OCI-LY1 (cell line): ENCODE measurements around the gene C19orf47.

Experiments used
- H2AFZ ChIP-seq: fragments of 200-600 bp; sonication (generic), shearing (Covaris generic); 2 replicates; pipeline ENCODE4 v1.6.0; 2014; ENCODE audit warnings: antibody characterized with exemption, mild to moderate bottlenecking, low read length
- H3F3A ChIP-seq: fragments of 200-600 bp; sonication (generic), shearing (Covaris generic); 2 replicates; pipeline ENCODE4 v1.6.0; 2014; ENCODE audit warnings: mild to moderate bottlenecking, antibody characterized with exemption, low read length, moderate library complexity; ENCODE audit not compliant: insufficient read depth
- H3K27ac ChIP-seq: fragments of 200-600 bp; sonication (generic); 2 replicates; pipeline ENCODE4 v1.5.1; 2014; ENCODE audit warnings: low read length, mixed run types, mild to moderate bottlenecking, low read depth; ENCODE audit not compliant: poor library complexity, severe bottlenecking
- H3K27me3 ChIP-seq: fragments of 200-600 bp; sonication (generic); 2 replicates; pipeline ENCODE4 v1.6.0; 2014; ENCODE audit warnings: antibody characterized with exemption, mild to moderate bottlenecking, low read length, moderate library complexity; ENCODE audit not compliant: insufficient read depth
- H3K36me3 ChIP-seq: fragments of 200-600 bp; sonication (generic); 2 replicates; pipeline ENCODE4 v1.6.1; 2014; ENCODE audit warnings: mild to moderate bottlenecking, antibody characterized with exemption, low read length, moderate library complexity, mixed read lengths; ENCODE audit not compliant: insufficient read depth
- H3K4me1 ChIP-seq: fragments of 200-600 bp; sonication (generic); 2 replicates; pipeline ENCODE4 v1.5.1; 2014; ENCODE audit warnings: mild to moderate bottlenecking, low read length, moderate library complexity; ENCODE audit not compliant: insufficient read depth, severe bottlenecking
- H3K4me2 ChIP-seq: fragments of 200-600 bp; sonication (generic), shearing (Covaris generic); 2 replicates; pipeline ENCODE4 v1.6.1; 2014; ENCODE audit warnings: low read length
- H3K4me3 ChIP-seq: fragments of 200-600 bp; sonication (generic); 2 replicates; pipeline ENCODE4 v1.5.1; 2014; ENCODE audit warnings: low read length, low read depth, mild to moderate bottlenecking, mixed read lengths; ENCODE audit not compliant: poor library complexity, severe bottlenecking
- H3K79me2 ChIP-seq: fragments of 200-600 bp; shearing (Covaris generic); 2 replicates; pipeline ENCODE4 v1.6.1; 2016; ENCODE audit warnings: mixed run types, low read length, mixed read lengths; ENCODE audit not compliant: insufficient read depth
- H3K9ac ChIP-seq: fragments of 200-600 bp; sonication (generic), shearing (Covaris generic); 2 replicates; pipeline ENCODE4 v1.6.1; 2014; ENCODE audit warnings: mild to moderate bottlenecking, low read length, mixed read lengths
- H3K9me2 ChIP-seq: fragments of 200-600 bp; sonication (generic), shearing (Covaris generic); 2 replicates; pipeline ENCODE4 v1.6.1; 2014; ENCODE audit warnings: low read depth, mild to moderate bottlenecking, low read length, mixed read lengths
- H3K9me3 ChIP-seq: fragments of 200-600 bp; shearing (Covaris generic); 2 replicates; pipeline ENCODE4 v1.6.1; 2014; ENCODE audit warnings: low read length, mixed read lengths
- H4K20me1 ChIP-seq: fragments of 200-600 bp; sonication (generic), shearing (Covaris generic); 2 replicates; pipeline ENCODE4 v1.6.0; 2016; ENCODE audit warnings: mild to moderate bottlenecking, low read length; ENCODE audit not compliant: insufficient read depth
- EZH2 ChIP-seq: fragments of 200-600 bp; sonication (generic), shearing (Covaris generic); IDR thresholded peaks from 2 replicates; pipeline ENCODE4 v1.8.0; 2017; ENCODE audit warnings: borderline replicate concordance, mixed run types, mild to moderate bottlenecking, antibody characterized with exemption, low read length, moderate library complexity, mixed read lengths
- TF ChIP-seq, protein P1 (sequence below): fragments of 200-600 bp; sonication (generic), shearing (Covaris generic); IDR thresholded peaks from 2 replicates; pipeline ENCODE4 v1.5.1; 2017; ENCODE audit warnings: mild to moderate bottlenecking, antibody characterized with exemption, low read length, moderate library complexity, mixed read lengths

The C19orf47 gene

DNA sequence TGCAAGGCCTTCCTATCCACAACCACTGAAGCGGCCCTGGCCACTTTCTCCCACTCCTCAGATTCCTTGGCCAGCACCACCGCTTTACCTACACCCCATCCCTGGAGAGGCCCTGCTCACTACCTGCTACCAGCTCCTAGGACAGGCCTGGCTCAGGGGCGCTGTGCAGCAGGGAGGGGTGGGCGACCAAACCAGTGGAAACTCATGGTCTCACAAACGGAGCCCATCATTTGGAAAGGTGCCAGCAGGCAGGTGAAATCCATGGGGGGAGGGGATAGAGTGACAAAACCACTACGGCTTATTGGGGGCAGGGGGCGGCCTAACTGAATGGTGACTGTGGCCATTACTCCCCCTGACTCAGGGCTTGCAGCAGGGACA lies 27.6 kb downstream of the C19orf47 start:
- no peaks in the 10 kb centered on the region for H3K9me3 ChIP-seq
- no peak overlapping the region for H3K9ac ChIP-seq
- H3K36me3 ChIP-seq: peaks cover 62% of the 10 kb centered on the region
- TF ChIP-seq, protein P1, sequence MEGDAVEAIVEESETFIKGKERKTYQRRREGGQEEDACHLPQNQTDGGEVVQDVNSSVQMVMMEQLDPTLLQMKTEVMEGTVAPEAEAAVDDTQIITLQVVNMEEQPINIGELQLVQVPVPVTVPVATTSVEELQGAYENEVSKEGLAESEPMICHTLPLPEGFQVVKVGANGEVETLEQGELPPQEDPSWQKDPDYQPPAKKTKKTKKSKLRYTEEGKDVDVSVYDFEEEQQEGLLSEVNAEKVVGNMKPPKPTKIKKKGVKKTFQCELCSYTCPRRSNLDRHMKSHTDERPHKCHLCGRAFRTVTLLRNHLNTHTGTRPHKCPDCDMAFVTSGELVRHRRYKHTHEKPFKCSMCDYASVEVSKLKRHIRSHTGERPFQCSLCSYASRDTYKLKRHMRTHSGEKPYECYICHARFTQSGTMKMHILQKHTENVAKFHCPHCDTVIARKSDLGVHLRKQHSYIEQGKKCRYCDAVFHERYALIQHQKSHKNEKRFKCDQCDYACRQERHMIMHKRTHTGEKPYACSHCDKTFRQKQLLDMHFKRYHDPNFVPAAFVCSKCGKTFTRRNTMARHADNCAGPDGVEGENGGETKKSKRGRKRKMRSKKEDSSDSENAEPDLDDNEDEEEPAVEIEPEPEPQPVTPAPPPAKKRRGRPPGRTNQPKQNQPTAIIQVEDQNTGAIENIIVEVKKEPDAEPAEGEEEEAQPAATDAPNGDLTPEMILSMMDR: no peak
- TF ChIP-seq EZH2: no peak
- H3K9me2 ChIP-seq: no peaks in the 10 kb centered on the region
- H3K4me3 ChIP-seq: no peak overlapping the region
- no peaks in the 10 kb centered on the region for H4K20me1 ChIP-seq
- H3K4me2 ChIP-seq: no peak overlapping the region
- no peaks in the 10 kb centered on the region for H3K27me3 ChIP-seq
- H3F3A ChIP-seq: no peaks in the 10 kb centered on the region
- H2AFZ ChIP-seq: no peak overlapping the region
- no peak overlapping the region for H3K27ac ChIP-seq
- H3K79me2 ChIP-seq: no peaks in the 10 kb centered on the region
- H3K4me1 ChIP-seq: no peaks in the 10 kb centered on the region

DNA sequence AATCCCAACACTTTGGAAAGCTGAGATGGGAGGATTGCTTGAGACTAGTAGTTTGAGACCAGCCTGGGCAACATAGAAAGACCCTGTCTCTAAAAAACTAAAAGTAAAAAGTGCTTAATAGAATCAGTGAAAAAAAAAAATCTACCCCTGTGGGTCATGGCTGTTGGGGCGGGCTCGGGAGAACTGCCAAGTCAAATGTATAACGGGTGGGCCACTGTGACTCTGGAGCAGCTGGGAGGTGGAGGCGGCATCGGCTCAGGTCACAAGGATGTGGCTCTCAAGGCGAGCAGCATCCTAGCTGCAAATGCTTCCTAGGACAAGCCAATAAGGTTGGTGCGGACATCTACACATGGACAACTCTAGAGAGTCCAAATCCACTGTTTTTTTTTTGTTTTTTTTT lies 30.9 kb downstream of the C19orf47 start:
- Histone ChIP-seq H3K9me3 (no peaks in the 10 kb centered on the region), H2AFZ (no peak overlapping the region), H3K36me3 (peaks cover 36% of the 10 kb centered on the region), H3K27ac (no peak overlapping the region), H3K79me2 (no peaks in the 10 kb centered on the region), H3K9me2 (no peaks in the 10 kb centered on the region), H3K4me1 (no peaks in the 10 kb centered on the region), H3K27me3 (no peaks in the 10 kb centered on the region), H3K9ac (no peak overlapping the region), H3F3A (no peaks in the 10 kb centered on the region), H3K4me3 (no peak overlapping the region), H3K4me2 (no peak overlapping the region), H4K20me1 (no peaks in the 10 kb centered on the region)
- no peak for TF ChIP-seq EZH2
- TF ChIP-seq, protein P1: no peak

DNA sequence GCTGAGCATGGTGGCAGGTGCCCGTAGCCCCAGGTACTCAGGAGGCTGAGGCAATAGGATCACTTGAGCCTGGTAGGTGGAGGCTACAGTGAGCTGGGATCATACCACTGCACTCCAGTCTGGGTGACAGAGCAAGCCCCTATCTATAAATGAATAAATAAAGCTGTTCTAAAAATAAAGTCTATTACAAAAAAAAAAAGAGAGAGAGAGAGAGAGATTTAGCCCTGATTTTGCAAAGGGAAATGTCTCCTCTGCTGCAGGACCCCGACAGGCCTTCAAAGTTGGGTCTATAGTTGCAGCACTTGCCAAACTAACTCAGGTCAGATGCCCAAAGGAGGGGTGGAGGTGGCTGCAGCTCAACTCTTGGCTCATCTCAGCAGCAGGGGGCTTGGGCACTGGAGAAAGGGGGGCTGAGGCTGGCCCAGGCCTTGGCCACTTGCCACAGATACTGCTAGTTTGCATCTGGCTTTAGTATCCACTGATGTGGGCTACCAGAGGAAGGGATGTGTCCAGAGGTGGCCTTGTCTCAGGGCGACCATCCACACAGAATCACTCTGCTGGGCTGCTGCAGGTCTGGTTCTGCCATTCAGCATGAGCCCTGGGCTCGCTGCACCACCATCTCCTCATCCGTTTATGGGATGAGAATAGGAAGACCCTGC lies 32.3 kb downstream of the C19orf47 start:
- Histone ChIP-seq H3K9me2 (no peaks in the 10 kb centered on the region), H3F3A (no peaks in the 10 kb centered on the region), H3K4me3 (no peak overlapping the region), H3K79me2 (no peaks in the 10 kb centered on the region), H3K36me3 (peaks cover 22% of the 10 kb centered on the region), H3K9me3 (no peaks in the 10 kb centered on the region), H2AFZ (no peak overlapping the region), H4K20me1 (no peaks in the 10 kb centered on the region), H3K4me1 (no peaks in the 10 kb centered on the region), H3K27ac (no peak overlapping the region), H3K9ac (no peak overlapping the region), H3K4me2 (no peak overlapping the region), H3K27me3 (no peaks in the 10 kb centered on the region)
- TF ChIP-seq EZH2: no peak
- TF ChIP-seq, protein P1: no peak
